HG02588 (cell line): ENCODE results near the gene TAF11L14.

Source experiments
- ATAC-seq: cut with Tn5 transposase; IDR thresholded peaks from one replicate; pipeline ENCODE4 v1.9.1; 2021; ENCODE audit warnings: mild to moderate bottlenecking, moderate library complexity; ENCODE audit not compliant: unreplicated experiment

Gene TAF11L14

GRCh38 chr5:17678751-17679324 lies 44.6 kb downstream of the TAF11L14 start:
- ATAC-seq, result no peak

- ATAC-seq, result no peak
Observed at GRCh38 chr5:17679597-17680203, 45.4 kb downstream of the TAF11L14 start.

GRCh38 chr5:17680737-17681136 lies 46.5 kb downstream of the TAF11L14 start:
- ATAC-seq, result no peak
